ENCODE measurements around the gene TCF3. TPM values are rescaled to one million over a fixed set of nuclear protein-coding genes. Genes with fewer than 3 reads are reported as not detected.

The TCF3 gene
- total and polyA plus RNA-seq, 10 of the 15 experiments (the other 5 are each of a cell fraction or from before 2014, with no cell fraction given): 6.7 to 282 (median 70.7) TPM

DNA sequence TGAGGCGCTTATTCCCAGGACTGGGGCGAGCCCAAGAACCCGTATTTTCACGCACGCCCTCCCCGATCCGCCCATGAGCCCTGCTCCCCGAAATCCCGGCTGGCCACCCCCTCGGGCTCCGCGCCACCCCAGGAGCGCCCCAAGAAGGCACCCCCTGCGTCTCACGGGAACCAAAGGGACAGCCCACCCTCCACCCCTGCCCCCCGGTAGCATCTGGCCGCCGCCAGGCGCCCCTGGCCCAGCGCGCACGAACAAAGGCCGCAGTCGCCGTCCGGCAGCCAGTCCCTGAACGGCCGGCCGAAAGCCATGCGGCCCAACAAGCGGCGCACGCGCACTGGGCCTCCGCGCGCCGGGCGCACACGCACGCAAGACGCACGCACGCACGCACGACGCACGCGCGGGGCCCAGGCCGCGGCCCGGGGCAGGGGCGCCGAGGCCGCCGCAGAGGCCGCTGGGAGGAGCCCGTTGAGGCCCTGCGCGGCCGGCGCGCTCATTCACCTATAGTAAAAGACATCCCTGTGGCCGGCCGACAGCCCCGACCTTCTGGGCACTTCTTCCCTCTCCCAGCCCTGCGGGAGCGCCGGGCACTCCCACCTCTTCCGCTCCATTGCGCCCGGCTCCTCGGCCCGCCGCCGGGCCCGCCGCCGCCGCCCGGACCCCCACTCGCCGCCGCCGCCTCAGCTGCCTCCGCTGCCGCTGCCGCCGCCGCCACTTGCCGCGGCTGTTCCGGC, 60.2 kb downstream of the TCF3 start (continued):
- TF ChIP-seq ZNF687 (IDR thresholded peaks at IDR 0.05): peak; percentile 97
- no peak for TF ChIP-seq SPI1 (IDR thresholded peaks at IDR 0.05; ENCODE audit: borderline replicate concordance, insufficient read depth, low read depth, low read length)
- TF ChIP-seq LARP7 (IDR thresholded peaks at IDR 0.05): peak; percentile 94; the same call in 1 of the 2 replicates
- no peak for TF ChIP-seq SKIL (IDR thresholded peaks at IDR 0.05; ENCODE audit: low read depth, poor library complexity, severe bottlenecking)
- TF ChIP-seq, protein P1, sequence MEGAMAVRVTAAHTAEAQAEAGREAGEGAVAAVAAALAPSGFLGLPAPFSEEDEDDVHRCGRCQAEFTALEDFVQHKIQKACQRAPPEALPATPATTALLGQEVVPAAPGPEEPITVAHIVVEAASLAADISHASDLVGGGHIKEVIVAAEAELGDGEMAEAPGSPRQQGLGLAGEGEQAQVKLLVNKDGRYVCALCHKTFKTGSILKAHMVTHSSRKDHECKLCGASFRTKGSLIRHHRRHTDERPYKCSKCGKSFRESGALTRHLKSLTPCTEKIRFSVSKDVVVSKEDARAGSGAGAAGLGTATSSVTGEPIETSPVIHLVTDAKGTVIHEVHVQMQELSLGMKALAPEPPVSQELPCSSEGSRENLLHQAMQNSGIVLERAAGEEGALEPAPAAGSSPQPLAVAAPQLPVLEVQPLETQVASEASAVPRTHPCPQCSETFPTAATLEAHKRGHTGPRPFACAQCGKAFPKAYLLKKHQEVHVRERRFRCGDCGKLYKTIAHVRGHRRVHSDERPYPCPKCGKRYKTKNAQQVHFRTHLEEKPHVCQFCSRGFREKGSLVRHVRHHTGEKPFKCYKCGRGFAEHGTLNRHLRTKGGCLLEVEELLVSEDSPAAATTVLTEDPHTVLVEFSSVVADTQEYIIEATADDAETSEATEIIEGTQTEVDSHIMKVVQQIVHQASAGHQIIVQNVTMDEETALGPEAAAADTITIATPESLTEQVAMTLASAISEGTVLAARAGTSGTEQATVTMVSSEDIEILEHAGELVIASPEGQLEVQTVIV (IDR thresholded peaks at IDR 0.05; ENCODE audit: borderline replicate concordance, partially characterized antibody): no peak
- TF ChIP-seq EGR1 (IDR thresholded peaks at IDR 0.05; ENCODE audit: borderline replicate concordance in 1 of 2, low read depth in 2 of 2, low read length in 2 of 2): peak in 1 of 2 experiments; percentile 96; a peak in 2 of 3 replicates
- TF ChIP-seq YY1 (IDR thresholded peaks at IDR 0.05; ENCODE audit: low read depth, low read length): peak; percentile 85
- no peak for TF ChIP-seq PAX8 (IDR thresholded peaks at IDR 0.05)
- TF ChIP-seq, protein P2, sequence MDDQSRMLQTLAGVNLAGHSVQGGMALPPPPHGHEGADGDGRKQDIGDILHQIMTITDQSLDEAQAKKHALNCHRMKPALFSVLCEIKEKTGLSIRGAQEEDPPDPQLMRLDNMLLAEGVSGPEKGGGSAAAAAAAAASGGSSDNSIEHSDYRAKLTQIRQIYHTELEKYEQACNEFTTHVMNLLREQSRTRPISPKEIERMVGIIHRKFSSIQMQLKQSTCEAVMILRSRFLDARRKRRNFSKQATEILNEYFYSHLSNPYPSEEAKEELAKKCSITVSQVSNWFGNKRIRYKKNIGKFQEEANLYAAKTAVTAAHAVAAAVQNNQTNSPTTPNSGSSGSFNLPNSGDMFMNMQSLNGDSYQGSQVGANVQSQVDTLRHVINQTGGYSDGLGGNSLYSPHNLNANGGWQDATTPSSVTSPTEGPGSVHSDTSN (IDR thresholded peaks at IDR 0.05; ENCODE audit: insufficient replicate concordance, low read depth, low read length): no peak
- no peak for TF ChIP-seq RAD51 (IDR thresholded peaks at IDR 0.05)
- TF ChIP-seq POU2F2 (IDR thresholded peaks at IDR 0.05; ENCODE audit: borderline replicate concordance, low read depth, low read length): peak; percentile 70; the same call in 2 of the 3 replicates
- TF ChIP-seq BACH1 (IDR thresholded peaks at IDR 0.05; ENCODE audit: borderline replicate concordance): peak; percentile 83
- no peak for TF ChIP-seq SUPT20H (IDR thresholded peaks at IDR 0.05; ENCODE audit: borderline replicate concordance, control insufficient read depth, low read depth, low read length)
- peak; percentile 76 for TF ChIP-seq POLR2AphosphoS2 (IDR thresholded peaks at IDR 0.05; ENCODE audit: low read depth, low read length)
- TF ChIP-seq HCFC1 (IDR thresholded peaks at IDR 0.05; ENCODE audit: low read length): peak; percentile 51; the same call in 1 of the 2 replicates
- peak; percentile 96 for TF ChIP-seq MXI1 (IDR thresholded peaks at IDR 0.05; ENCODE audit: low read depth, low read length)
- TF ChIP-seq MTA3 (IDR thresholded peaks at IDR 0.05; ENCODE audit: borderline replicate concordance, low read length): no peak
- no peak for TF ChIP-seq EZH2 (IDR thresholded peaks at IDR 0.05; ENCODE audit: borderline replicate concordance, control insufficient read depth, low read depth, low read length)

Measured in GM12878 (cell line).